Stimulated activated CD4-positive, alpha-beta T cell treated with anti-CD3 and anti-CD28 coated beads, Interleukin-4, amount 100 ng/mL, for 4 hours (primary cell): ENCODE data around the gene LCOR.
"Not testable (repeated sequence)": the region's sequence is repeated elsewhere in the genome, so short reads cannot be mapped to it uniquely, and the experiment has no call there.

ENCODE experiments used
- DNase-seq, 2 experiments: peaks; one replicate each; pipeline ENCODE4 v3.0.0-alpha.2; 2020

LCOR gene

GRCh38 chr10:96890580-96890979 lies 58.5 kb downstream of the LCOR start:
- DNase-seq: no peak

DNA sequence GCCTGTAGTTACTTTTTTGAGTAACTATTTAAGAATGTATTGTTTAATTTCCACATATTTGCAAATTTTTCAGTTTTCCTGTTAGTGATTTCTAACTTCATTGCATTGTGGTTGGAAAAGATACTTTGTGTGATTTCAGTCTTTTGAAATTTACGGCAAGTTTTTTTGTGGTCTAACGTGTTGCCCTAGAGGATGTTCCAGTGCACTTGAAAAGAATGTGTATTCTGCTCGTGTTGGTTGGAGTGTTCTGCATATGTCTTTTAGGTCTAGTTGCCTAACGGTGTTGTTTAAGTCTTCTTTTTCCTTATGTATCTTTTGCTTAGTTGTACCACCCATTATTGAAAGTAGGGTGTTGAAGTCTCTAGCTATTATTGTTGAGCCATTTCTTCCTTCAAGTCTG lies 59.7 kb downstream of the LCOR start:
- DNase-seq: no peak

DNA sequence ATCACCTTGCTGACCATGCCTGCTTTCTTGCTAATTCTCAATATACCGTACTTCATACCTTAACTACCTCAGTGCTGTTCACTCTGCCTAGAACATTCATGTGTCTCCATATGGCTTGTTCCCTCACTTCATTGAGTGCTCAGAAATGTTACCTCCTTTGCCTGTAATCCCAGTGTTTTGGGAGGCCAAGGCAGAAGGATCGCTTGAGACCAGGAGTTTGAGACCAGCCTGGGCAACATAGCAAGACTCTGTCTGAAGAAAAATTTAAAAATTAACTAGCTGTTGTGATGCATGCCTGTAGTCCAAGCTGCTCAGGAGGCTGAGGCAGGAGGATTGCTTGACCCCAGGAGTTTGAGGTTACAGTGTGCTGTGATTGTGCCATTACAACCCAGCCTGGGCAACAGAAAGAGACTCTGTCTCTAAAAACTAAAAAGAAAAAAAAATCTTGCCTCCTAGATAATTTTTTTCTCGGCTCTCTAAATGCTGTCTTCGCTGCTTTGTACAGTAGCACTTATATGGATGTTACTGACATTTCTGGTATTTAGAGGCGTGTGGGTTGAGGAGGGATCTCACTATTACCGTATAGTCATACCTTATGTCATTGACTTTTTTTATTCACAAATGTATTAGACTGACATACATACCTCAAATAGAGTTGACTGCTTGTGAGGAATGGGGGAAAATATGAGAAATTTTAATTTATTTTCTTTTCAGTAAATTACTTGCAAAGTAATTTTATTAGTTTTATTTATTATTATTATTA lies 63.7 kb downstream of the LCOR start:
- no peak for DNase-seq

DNA sequence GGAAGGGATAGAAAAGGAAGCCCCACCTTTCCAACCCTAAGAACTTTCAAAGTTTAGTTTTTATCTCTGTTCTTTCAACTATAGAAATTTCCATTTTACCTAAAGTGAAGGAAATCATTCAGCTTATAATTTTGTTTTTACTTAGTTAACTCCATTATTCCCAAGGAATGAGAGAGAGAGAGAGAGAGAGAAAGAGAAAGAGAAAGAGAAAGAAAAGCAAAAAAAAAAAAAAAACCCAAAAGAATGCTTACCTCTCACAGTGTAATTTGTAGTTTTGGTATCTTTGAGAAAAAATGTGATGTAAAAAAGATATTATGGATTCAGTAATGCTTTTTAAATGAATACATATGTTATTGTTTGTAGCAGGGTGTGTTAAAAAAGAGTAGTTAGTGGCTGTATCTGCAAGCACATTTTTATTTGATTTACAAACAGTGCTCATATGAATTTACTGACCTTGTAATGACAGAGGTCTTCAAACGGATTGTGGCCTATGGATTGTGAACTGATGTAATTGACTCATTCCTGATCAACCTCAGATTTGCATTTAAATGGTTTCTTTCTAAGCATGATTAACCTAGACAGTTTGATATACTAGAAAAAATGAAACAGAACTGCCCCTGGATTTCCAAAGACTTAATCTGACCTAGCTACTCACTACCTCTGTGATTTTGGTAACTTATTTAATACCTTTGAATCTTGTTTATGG lies 64.9 kb downstream of the LCOR start:
- no peak for DNase-seq

DNA sequence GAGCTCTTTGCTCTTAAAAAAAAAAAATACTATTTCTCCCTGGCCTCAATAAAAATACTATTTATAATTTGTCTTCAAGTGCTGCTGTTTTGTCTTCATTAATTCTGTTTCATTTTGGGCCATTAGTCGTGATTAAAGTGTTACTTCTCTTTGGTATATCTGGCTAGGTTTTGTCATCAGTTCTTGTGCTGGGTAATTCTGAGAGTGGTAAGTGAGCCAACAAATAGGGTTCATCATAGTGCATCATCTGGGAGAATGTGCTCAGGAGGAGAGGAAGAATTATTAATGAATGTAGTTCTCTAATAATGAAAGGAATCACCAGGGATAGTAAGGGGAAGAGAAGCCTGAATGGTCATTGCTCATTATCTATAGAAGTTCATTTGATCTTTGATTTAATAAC lies 70.0 kb downstream of the LCOR start:
- no peak for DNase-seq

- no peak for DNase-seq
These were observed 70.7 kb downstream of the LCOR start for GRCh38 chr10:96902731-96903358.

DNA sequence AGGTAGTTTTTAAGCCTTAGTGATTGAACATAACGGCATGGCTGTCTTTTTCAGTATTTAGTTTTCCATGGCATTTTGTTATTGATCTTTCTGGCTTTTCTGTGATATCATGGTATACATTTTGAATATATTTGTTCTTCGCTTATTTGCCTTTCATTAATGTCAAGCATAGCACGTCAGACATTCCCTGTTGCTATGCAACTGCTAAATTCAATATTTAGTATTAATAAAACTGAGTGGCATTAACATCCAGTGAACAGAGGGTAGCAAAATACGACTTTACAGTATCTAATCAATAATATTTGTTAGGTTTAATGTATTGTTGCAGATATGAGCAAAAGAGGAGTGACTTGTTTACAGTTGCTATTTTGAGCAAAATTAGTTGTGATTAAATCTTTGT lies 72.5 kb downstream of the LCOR start:
- DNase-seq: no peak

GRCh38 chr10:96906864-96907263 lies 74.8 kb downstream of the LCOR start:
- DNase-seq: no peak

GRCh38 chr10:96910488-96911395 lies 78.6 kb downstream of the LCOR start:
- no peak for DNase-seq

DNA sequence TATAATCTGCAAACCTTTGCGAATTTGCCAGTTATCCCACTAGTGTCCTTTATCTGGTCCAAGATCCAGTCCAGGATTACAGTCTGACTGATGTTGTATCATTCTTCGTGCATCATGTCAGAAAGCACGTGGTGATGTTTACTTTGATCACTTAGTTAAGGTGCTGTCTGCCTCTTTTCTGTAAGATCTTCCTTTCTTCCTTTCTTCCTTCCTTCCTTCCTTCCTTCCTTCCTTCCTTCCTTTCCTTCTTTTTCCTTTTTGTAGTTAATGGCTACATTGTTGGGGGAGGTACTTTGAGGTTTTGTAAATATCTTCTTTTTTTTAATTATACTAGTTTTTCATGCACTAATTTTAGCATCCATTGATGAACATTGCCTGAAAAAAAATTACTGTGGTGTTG lies 80.3 kb downstream of the LCOR start:
- no peak for DNase-seq

- no peak for DNase-seq
These were observed 81.8 kb downstream of the LCOR start for GRCh38 chr10:96913906-96914305.

GRCh38 chr10:96917628-96918027 lies 85.5 kb downstream of the LCOR start:
- DNase-seq: no peak

GRCh38 chr10:96918214-96919002 lies 86.3 kb downstream of the LCOR start:
- DNase-seq: no peak

DNA sequence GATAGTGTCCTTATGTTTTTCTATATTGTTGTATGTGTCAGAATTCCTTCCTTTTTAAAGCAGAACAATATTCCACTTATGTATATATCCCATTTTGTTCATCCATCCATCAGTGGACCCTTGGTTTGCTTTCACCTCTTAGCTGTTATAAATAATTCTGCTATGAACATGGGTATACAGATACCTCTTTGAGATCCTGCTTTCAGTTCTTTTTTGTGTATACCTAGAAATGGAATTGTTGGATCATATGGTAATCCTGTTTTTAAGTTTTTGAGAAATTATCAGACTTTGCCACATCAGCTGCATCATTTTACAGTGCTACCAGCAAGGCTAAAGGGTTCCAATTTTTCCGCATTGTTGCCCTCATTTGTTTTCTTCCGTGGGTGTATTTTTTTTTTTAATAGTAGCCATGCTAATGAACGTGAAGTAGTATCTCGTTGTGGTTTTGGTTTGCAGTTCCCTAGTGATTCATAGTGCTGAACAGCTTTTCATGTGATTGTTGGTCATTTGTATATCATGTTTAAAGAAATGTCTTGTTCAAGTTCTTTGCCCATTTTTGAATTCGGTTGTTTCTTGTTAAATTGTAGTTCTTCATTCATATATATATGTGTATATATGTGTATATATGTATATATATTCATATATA lies 87.8 kb downstream of the LCOR start:
- DNase-seq: no peak

DNA sequence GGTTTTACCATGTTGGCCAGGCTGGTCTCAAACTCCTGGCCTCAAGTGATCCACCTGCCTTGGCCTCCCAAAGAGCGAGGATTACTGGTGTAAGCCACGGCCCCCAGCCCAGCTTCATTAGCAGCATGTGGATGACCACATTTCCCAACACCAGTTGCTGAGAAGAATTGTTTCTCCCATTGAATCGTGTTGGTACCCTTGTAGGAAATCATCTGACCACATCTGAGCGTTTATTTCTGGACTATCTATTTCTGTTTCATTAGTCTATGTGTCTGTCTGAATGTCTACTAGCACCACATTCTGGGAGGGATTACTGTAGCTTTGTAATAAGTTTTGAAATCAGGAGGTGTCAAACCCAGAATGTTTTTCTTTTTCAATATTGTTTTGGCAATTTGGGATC lies 89.6 kb downstream of the LCOR start:
- DNase-seq: no peak

DNA sequence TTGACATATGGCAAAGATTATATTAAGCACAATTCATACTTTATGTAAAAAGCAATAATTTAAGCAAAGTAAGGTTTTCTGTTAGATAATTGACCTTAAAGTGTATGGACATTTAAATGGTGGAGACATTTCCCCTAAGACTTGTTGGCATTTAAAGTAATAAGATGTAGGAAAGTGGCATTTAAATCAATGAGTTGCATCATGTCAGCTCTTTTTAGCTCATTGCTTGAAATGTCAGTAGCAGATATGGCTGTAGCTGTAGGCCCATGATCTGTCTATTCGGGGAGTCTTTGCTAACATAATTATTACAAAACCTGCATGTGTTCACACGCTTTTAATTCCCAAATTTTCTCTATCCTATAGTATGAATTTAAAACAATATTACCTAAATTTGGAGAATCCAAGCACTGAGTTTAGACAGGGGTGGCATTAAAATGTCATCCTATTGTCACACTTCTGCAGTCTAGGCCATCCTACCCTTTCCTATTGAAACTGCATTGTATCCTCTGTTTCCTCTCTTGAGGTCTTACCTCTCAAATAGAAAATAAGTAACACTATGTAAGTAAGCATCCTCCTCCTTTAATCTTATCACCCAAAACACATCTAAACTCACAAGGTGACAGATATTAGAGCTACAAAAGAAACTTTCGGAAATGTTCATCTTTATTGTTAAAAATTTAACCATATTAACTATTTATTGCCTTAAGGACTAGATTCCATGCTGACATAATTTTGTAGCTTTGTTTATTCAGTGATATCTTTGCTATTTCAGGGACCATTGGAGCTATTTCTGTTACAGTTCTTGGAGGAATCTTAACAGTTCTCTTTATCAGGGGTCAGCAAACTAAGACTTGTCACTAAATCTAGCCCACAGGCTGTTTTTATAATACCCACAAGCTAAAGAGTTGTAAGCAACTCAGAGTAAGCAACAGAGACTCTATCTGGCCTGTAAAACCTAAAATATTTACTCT lies 91.2 kb downstream of the LCOR start:
- no peak for DNase-seq

DNA sequence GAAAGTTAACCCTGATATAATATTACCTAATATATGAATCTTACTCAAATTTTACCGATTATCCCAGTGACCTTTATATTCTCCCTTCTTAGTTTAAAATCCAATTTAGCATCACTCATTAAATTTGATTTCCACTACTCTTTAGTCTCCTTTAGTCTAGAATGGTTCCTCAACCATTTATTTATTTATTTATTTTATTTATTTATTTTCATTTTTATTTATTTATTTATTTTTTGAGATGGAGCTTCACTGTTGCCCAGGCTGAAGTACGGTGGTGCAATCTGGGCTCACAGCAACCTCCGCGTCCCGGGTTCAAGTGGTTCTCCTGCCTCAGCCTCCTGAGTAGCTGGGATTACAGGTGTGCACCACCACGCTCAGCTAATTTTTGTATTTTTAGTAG lies 92.8 kb downstream of the LCOR start:
- no peak for DNase-seq

GRCh38 chr10:96930469-96930868 lies 98.4 kb downstream of the LCOR start:
- no peak for DNase-seq

DNA sequence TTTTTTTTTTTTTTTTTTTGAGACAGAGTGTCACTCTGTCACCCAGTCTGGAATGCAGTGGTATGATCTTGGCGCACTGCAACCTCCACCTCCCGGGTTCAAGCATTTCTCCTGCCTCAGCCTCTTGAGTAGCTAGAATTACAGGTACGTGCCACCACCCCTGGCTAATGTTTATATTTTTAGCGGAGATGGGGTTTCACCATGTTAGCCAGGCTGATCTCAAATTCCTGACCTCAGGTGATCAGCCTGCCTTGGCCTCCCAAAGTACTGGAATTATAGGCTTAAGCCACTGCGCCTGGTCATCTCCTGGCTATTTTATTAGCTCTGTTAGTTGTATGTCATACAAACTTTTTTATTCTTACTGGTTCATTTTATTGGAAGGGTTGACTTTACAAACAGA lies 103.0 kb downstream of the LCOR start:
- DNase-seq: no peak

DNA sequence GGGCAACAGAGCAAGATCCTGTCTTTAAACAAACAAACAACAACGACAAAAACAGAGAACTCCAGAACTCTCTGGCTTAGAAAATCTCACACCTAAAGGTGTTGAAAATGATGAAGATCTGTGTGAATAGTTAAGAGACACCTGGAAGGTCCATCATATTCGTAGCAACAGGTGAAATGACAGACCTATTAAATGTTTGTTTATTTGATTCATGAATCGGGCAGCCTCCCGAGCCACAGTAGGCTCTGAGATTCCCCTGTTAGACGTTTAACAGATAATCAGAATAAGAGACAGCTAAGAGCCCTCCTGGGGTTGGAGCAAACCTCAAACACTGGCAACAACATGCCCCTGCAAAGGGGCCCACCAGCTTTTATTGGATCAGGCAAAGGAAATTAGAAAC lies 103.7 kb downstream of the LCOR start:
- no peak for DNase-seq

DNA sequence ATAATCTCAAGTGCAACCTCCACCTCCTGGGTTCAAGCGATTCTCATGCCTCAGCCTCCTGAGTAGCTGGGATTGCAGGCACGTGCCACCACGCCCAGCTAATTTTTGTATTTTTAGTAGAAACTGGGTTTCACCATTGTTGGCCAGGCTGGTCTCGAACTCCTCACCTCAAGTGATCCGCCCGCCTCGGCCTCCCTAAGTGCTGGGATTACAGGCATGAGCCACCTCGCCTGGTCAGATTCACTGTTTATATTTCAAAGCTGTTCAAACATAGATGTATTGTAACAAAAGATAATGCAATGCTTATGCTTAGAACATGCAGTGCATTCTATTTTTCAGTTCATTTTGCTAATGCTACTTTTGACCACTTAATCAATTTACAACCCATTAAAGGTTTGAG lies 111.1 kb downstream of the LCOR start:
- DNase-seq: not testable (repeated sequence)
